AG20443 (cell line): ENCODE measurements around the gene FBXO8.

ENCODE experiments used
- DNase-seq: peaks from one replicate; pipeline ENCODE4 v3.0.0; 2012; ENCODE audit warnings: low spot score, mixed read lengths

FBXO8 gene

DNA sequence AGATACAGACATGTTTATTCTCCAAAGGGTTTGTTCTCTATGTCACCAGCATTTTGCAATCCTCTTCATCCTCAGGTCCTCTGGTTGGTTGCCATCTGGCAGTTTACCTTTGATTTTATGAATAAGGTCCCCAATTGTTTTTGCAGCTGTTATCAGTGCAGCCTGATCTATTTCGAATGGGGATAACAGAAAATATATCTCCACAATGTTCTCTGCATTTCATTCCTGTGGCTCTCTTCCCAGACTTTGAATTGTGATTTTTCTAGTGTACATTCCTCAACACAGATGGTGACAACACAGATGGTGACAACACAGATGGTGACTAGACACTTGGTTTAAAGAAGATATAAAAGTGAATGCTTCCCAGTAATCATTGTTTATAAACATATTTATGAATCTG lies 74.1 kb downstream of the FBXO8 start:
- DNase-seq: peak; percentile 18

DNA sequence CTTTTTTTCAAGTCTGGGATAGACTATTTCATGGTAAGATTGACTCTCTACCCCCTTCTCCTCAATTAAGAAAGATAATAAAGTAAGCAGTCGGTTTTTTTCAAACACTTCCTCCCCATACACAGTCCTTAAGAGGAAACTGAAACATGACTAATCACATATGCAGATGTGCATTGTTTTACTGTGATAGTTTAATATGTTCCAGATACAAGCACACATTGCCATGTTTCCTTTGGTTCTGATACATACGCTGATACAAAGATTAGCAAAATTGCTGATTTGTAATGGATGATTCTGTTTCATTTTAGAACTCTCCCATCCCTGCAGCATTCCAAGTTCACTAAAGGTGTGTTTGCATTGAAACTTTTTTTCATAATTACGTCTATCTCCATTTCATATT lies 76.1 kb downstream of the FBXO8 start:
- DNase-seq: no peak

DNA sequence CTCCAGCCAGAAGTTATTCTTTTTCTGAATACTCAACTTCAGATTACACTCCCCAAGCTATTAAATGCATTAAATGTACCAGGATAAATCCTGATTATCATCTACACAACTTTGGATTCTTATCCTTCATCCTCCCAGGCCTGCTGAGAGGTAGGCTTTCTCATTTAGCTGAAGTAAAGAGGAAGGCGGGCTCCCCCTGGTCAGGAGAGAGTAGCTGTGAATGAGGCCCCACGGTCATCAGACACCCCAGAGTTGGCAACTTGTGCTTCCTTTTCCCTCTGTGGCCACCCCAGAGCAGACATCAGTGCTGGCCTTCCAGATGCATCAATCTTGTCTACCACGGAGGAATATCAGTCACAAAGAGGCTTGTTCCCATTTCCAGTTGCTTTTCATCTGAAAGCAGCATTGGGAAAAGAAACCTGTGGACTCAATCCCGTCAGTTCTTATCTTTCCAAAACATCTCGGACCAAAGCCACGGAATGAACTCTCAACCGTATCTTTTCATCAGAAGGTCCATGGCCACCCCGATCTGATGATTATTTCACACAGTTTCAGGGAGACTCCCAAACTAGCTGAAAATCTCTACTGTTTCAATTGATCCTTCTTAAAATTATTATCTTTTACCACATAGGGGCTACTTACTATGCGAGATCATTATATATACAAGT lies 79.2 kb downstream of the FBXO8 start:
- DNase-seq: no peak

DNA sequence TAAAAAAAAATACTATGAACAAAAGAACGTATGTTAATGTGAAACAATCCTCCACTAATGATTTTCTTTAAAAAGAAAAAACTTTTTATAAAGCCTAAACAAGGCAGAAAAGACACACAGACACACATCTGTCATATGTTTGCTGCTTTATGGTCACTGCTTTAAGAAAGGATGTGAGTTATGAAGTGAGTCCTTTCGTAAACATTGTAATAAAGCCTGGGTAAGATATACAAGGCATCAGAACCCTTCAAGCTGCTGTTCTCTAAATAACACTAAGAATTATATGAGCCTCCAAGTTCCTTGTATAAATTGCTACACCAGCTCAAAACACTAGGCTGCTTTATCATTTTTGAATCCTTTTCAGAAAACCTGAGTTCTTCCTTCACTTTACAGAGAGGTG lies 81.6 kb downstream of the FBXO8 start:
- DNase-seq: no peak

DNA sequence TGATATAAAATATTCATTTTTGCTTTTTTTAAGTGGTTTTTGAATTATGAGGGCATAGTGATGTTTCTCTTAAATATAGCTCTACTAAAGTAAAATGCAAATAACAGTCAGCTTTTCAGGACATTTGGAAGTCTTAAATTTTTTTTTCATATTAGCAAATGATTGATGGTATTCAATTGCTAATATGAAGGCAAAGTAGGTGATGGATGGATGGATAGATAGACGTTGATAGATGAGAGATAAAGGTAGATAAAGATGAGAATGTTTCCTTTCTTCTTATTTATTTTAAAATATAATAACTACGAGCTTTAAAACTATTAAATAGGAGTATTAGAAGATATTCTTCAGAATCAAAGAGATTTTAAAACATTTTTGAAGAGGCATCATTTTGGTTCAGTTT lies 83.7 kb downstream of the FBXO8 start:
- no peak for DNase-seq

DNA sequence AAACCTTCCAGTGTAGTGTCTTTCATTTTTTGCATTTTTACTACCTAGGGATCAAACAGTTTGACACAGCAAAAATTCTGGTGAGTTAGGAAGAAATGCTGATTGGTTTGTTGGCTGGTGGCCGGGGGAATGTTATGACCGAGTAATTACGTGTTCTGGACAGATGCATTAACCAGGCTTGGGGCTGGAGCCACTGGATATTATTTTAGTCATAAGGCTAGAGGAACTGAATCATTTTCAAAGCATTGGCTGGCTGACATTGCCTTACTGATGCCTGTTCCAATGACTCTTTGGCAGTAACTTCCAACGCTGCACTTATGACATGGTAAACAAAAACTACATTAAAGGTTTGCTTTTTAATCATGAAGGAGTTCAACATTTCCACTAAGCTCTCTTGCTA lies 84.6 kb downstream of the FBXO8 start:
- peak; percentile 80 for DNase-seq

DNA sequence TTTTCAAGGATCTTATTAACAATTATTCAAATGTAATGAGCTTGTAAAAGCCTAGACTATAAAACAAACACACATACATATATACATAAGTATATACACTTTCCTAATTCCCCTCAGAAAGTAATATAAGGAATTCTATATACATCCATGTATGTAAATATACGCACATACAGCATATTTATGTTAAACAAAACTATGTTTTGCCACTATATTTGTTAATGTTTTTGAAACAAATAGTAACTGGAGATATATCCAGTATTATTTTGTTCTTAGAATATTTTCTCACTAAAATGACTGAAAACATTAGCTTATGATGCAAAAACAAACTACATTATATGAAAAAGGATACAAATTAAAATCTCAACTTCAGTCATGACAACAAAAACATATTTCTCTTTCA lies 85.1 kb downstream of the FBXO8 start:
- no peak for DNase-seq

DNA sequence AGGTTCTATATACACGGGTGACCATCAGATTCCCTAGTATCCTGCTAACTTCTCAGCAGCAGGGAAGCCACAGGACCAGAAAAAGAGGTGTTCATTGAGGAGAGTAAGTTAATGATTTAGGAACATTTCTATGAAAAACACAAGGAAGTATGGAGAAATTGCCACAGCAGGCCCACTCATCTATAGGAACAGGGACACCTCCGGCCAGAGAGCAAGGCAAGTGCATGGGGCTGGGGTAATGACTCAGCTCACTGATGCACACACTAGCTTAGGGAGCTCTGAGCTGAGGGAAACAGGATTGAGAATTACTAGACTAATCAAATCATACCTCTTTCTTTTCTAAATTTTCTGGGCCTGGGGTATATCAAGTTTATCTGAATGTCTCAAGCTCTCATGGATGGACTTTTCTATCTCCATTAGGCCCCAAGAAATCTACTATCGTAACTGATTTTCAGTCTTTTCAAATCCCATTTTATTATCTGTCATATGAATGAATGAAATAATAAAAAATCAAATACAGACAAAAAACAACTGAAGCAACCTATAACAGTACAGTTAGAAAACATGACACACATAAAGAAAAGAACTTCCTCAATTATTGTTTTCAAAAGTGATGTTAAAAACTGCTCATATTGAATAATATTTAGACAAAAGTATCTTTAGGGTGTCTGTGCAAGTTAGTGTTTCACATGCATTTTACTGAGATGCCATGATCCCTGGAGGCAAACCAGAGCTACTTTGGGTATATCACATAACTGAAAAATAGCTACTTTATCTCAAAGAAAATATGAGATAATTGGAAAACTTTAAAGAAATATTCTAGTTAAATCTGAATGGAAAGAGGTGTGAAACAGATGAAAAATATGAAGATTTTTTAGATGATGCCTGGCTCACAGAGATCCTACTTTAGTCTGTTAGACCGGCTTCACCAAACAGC lies 89.8 kb downstream of the FBXO8 start:
- no peak for DNase-seq

DNA sequence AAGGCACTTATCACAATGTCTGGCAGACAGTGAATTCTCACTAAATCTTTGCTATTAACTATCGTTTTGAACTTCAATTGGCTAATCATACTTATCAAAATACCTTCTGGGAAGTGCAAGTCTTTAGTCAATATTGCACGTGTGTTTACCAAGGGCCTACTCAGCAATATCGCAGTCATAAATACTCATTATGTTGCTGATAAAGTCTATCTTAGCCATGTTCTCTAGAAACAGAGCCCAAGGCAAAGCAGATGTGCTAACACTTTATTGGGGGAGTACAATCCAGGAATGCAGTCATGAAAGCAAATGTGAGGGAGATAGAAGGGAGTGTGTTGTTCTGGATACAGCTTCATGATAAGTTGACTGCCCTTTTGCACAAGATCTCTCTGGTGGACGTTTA lies 90.5 kb downstream of the FBXO8 start:
- no peak for DNase-seq

DNA sequence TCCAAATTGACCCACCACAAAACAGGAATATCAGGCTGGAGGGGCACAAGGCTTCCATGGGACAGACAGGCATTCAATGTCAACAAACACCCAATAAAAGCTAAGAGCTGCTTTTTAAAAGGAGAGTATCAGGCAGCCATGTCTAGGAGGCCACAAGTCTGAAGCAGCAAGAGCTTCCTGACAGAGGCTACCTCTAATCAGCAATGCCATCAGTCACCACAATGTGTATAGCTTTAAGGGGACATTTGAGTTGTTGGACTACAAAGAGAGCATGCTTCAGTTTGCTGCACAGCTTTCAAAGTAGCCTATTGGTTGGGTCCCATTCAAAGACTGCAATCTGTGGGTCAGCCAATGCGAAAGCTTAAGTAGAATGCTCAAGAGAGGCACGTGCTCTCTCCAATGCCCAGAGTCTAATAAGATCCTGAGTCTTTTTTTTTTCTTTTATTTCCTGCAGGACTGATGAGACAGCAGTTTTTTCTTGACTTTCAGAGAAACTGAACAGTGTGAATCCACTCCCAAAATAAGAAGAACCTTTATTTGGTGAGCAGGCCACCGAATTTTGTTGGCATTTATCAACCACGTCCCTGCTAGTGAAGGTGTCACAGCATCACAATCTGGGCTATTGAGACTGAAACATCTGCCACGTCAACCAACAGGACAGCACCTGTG lies 92.5 kb downstream of the FBXO8 start:
- DNase-seq: no peak

DNA sequence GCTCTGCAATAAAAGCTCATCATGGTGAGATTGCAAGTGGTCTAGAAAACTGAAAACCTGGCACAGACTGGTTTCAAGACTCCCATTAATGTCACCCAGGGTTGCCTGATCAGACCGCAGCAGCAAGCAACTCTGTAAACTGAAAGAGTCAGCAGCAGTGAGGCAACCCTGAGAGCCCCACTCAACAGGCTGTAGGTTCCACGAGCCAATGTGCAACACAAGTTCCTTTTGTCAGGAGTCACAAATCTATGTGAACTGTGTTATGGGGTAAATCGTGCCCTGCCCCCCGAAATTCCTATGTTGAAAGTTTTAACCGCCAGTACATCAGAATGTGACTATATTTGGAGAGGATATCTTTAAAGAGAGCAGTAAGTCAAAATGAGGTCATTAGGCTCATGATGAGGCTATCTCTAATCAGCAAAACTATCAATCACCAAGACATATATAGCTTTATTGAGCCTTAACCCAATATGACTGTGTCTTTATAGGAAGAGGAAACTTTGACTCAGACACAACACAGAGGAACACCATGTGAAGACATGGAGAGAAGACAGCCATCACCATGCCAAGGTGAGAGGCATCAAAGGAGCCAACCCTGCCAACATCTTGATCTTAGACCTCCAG lies 94.0 kb downstream of the FBXO8 start:
- DNase-seq: no peak
